IMR-90 (cell line): ENCODE measurements around the gene NAA38. TPM values are rescaled to one million over a fixed set of nuclear protein-coding genes. Genes with fewer than 3 reads are reported as not detected.

ENCODE experiments used
- ATAC-seq: fragments of 200-7000 bp; cut with Tn5 transposase; 2 replicates; pipeline ENCODE4 v1.9.1; 2020; ENCODE audit warnings: low read depth, mild to moderate bottlenecking, moderate library complexity
- BruUV-seq: library from RNA; stranded (reverse); fragments of 400-500 nt; replicated peaks from 2 replicates; lab custom pipeline; 2021; lab: Mats Ljungman, UMichigan
- CTCF ChIA-PET: fragments of 300-600 bp; formaldehyde crosslinking; extraction: SDS; loops from one replicate; lab custom pipeline; 2021; ENCODE audit warnings: antibody characterized with exemption; lab: Yijun Ruan, JAX
- POLR2A ChIA-PET: fragments of 300-600 bp; sonication (Branson Sonifier 250); formaldehyde crosslinking; loops from one replicate; lab custom pipeline; 2022; ENCODE audit warnings: antibody characterized with exemption; ENCODE audit not compliant: unreplicated experiment; lab: Charles Lee
- DNase-seq: peaks from one replicate; pipeline ENCODE4 v3.0.0; 2013
- H2AFZ ChIP-seq: replicated peaks from 2 replicates; pipeline ENCODE3; 2013; ENCODE audit warnings: low read length, mild to moderate bottlenecking; ENCODE audit not compliant: poor library complexity
- H2AK5ac ChIP-seq: 2 replicates; pipeline ENCODE4 v1.6.1; 2013; ENCODE audit warnings: low read depth, low read length, inconsistent platforms
- H2AK9ac ChIP-seq: replicated peaks from 2 replicates; pipeline ENCODE3; 2013; ENCODE audit warnings: mild to moderate bottlenecking, low read depth, low read length, moderate library complexity; ENCODE audit not compliant: poor library complexity
- H2BK120ac ChIP-seq: 2 replicates; pipeline ENCODE4 v1.6.1; 2013; ENCODE audit warnings: low read depth, low read length, inconsistent platforms
- H2BK15ac ChIP-seq: 3 replicates; pipeline ENCODE4 v1.6.1; 2013; ENCODE audit warnings: low read depth, low read length, inconsistent platforms
- H2BK20ac ChIP-seq: 2 replicates; pipeline ENCODE4 v1.6.1; 2013; ENCODE audit warnings: low read depth, mild to moderate bottlenecking, inconsistent platforms, low read length, moderate library complexity
- H2BK5ac ChIP-seq: 2 replicates; pipeline ENCODE4 v1.6.1; 2013; ENCODE audit warnings: mild to moderate bottlenecking, low read depth, low read length, inconsistent platforms; ENCODE audit not compliant: poor library complexity, severe bottlenecking
- H3K14ac ChIP-seq: replicated peaks from 2 replicates; pipeline ENCODE4 v1.6.1; 2013; ENCODE audit warnings: low read depth, low read length, inconsistent platforms
- H3K18ac ChIP-seq: 2 replicates; pipeline ENCODE4 v1.6.1; 2013; ENCODE audit warnings: low read depth, low read length, control low read depth
- H3K23ac ChIP-seq: 2 replicates; pipeline ENCODE4 v1.6.1; 2013; ENCODE audit warnings: low read depth, low read length, inconsistent platforms
- H3K27ac ChIP-seq: 2 replicates; pipeline ENCODE4 v1.5.1; 2013; ENCODE audit warnings: mild to moderate bottlenecking, control low read depth, low read length; ENCODE audit not compliant: insufficient read depth
- H3K27me3 ChIP-seq: 2 replicates; pipeline ENCODE4 v1.6.1; 2013; ENCODE audit warnings: low read length; ENCODE audit not compliant: control insufficient read depth, insufficient read depth
- H3K36me3 ChIP-seq: 2 replicates; pipeline ENCODE4 v1.6.1; 2013; ENCODE audit warnings: low read length, mixed read lengths; ENCODE audit not compliant: control insufficient read depth, insufficient read depth
- H3K4ac ChIP-seq: 2 replicates; pipeline ENCODE4 v1.6.1; 2013; ENCODE audit warnings: low read depth, low read length, inconsistent platforms
- H3K4me1 ChIP-seq: 2 replicates; pipeline ENCODE4 v1.6.1; 2013; ENCODE audit warnings: low read length, mixed read lengths; ENCODE audit not compliant: control insufficient read depth, insufficient read depth
- H3K4me2 ChIP-seq: 2 replicates; pipeline ENCODE4 v1.6.1; 2013; ENCODE audit warnings: low read depth, mild to moderate bottlenecking, control low read depth, low read length, moderate library complexity
- H3K4me3 ChIP-seq: 2 replicates; pipeline ENCODE4 v1.5.1; 2013; ENCODE audit warnings: low read depth, mild to moderate bottlenecking, control low read depth, low read length, moderate library complexity; ENCODE audit not compliant: insufficient read depth
- H3K56ac ChIP-seq: 2 replicates; pipeline ENCODE4 v1.6.1; 2013; ENCODE audit warnings: low read length, inconsistent platforms; ENCODE audit not compliant: insufficient read depth; ENCODE audit errors: extremely low read depth
- H3K79me1 ChIP-seq, 2 experiments: 2 replicates each; pipeline ENCODE4 v1.6.1; 2013; ENCODE audit warnings: low read length in 2 of 2, inconsistent platforms in 1 of 2, low read depth in 1 of 2
- H3K9ac ChIP-seq: 2 replicates; pipeline ENCODE4 v1.6.1; 2013; ENCODE audit warnings: low read depth, low read length, control low read depth
- H3K9me1 ChIP-seq: 2 replicates; pipeline ENCODE4 v1.6.1; 2013; ENCODE audit warnings: low read length, inconsistent platforms; ENCODE audit not compliant: insufficient read depth
- H3K9me3 ChIP-seq: 2 replicates; pipeline ENCODE4 v1.6.1; 2013; ENCODE audit warnings: low read length; ENCODE audit not compliant: control insufficient read depth, insufficient read depth
- H4K20me1 ChIP-seq: 2 replicates; pipeline ENCODE4 v1.6.1; 2013; ENCODE audit warnings: low read length, inconsistent platforms; ENCODE audit not compliant: insufficient read depth
- H4K5ac ChIP-seq: 2 replicates; pipeline ENCODE4 v1.6.1; 2013; ENCODE audit warnings: mild to moderate bottlenecking, low read depth, low read length, control low read depth
- H4K8ac ChIP-seq, 2 experiments: 2 replicates each; pipeline ENCODE4 v1.6.1; 2013; ENCODE audit warnings: low read depth in 2 of 2, low read length in 2 of 2, control low read depth in 1 of 2, inconsistent platforms in 1 of 2
- H4K91ac ChIP-seq: 2 replicates; pipeline ENCODE4 v1.6.1; 2013; ENCODE audit warnings: low read depth, low read length, inconsistent platforms; ENCODE audit not compliant: insufficient read depth
- CEBPB ChIP-seq: IDR thresholded peaks from 2 replicates; pipeline ENCODE4 v1.6.1; 2012; ENCODE audit warnings: low read depth, low read length, improper control_type of control experiment
- RAD21 ChIP-seq: IDR thresholded peaks from 2 replicates; pipeline ENCODE4 v1.6.1; 2012; ENCODE audit warnings: low read length, improper control_type of control experiment
- WGBS, 2 experiments: methylation state at CpG; one replicate each; pipeline versions ENCODE4 v1.1.5 to v1.1.7; 2013; ENCODE audit warnings: missing lambda C conversion rate in 2 of 2; ENCODE audit not compliant: insufficient read length in 1 of 2; ENCODE audit errors: extremely low coverage in 2 of 2; 5-methylcytosine and 5-hydroxymethylcytosine counted together
- dilution Hi-C: fragments of 300-500 bp; cut with HindIII; formaldehyde crosslinking; loops from one replicate; pipeline ENCODE4 v1.14.3; 2018; ENCODE audit warnings: low sequenced_read_pairs; ENCODE audit not compliant: unreplicated experiment
- in situ Hi-C: fragments of 300-500 bp; cut with MboI; formaldehyde crosslinking; loops from 3 replicates; pipeline ENCODE4 v1.14.3; 2019; ENCODE audit warnings: low sequenced_read_pairs, inconsistent platforms, mixed read lengths
- intact Hi-C: fragments of 100-400 bp; cut with micrococcal nuclease; formaldehyde crosslinking; loops from 2 replicates; pipeline ENCODE4 v1.10.0; 2022
- polyA plus RNA-seq, 3 experiments: library from polyadenylated mRNA; depleted of rRNA; stranded (reverse); fragments of >200 nt; gene quantifications; 2 replicates each; pipeline ENCODE4 v1.2.3, GENCODE V29; 2012; ENCODE audit warnings: low replicate concordance in 1 of 3
- total RNA-seq: library from RNA; depleted of rRNA; stranded (reverse); fragments of >200 nt; gene quantifications from 2 replicates; pipeline ENCODE4 v1.2.3, GENCODE V29; 2012
- TF ChIP-seq, protein P1 (sequence below): fragments of 150-350 bp; IDR thresholded peaks from 2 replicates; pipeline ENCODE4 v1.6.1; 2017; ENCODE audit warnings: mild to moderate bottlenecking, antibody characterized with exemption, low read length, low read depth
- TF ChIP-seq, protein P2 (sequence below): conservative IDR thresholded peaks from 2 replicates; pipeline ENCODE4 v1.5.1; 2012; ENCODE audit warnings: mild to moderate bottlenecking, low read depth, low read length, improper control_type of control experiment
- TF ChIP-seq, protein P3 (sequence below): fragments of 150-350 bp; IDR thresholded peaks from 2 replicates; pipeline ENCODE4 v1.6.1; 2016; ENCODE audit warnings: low read depth, mild to moderate bottlenecking, low read length, moderate library complexity, borderline replicate concordance

Gene NAA38
- total and polyA plus RNA-seq, 2 of the 4 experiments (the other 2 are of a cell fraction): 40.7 to 76.8 TPM

DNA sequence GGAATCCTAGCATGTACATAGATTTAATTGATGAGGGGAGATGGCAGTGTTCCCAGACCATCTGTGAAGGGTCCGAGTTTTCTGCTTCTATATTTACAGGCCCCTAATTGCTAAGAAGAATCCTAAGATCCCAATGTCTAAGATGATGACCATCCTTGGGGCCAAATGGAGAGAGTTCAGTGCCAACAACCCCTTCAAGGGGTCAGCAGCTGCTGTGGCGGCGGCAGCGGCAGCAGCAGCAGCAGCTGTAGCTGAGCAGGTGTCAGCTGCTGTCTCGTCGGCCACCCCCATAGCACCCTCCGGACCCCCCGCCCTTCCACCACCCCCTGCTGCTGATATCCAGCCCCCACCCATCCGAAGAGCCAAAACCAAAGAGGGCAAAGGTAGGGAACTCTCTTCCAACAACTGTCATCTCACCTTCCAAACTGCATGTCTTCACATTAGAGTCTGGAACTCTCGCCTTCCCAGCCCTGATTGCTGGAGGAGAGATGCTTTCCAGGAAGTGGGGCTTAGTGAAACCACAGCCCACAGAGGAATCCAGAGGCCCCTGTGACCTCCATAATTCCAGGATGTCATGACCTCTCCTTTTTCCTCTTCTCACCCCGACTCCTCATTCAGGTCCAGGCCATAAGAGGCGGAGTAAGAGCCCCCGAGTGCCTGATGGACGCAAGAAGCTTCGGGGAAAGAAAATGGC lies 36.0 kb upstream of the NAA38 start:
- no peak overlapping the region for H3K23ac ChIP-seq
- no peak overlapping the region for H3K9ac ChIP-seq
- H3K79me1 ChIP-seq: peaks cover 4 to 56% of the 10 kb centered on the region in 2 experiments
- H4K8ac ChIP-seq: no peak overlapping the region
- no peak overlapping the region for H3K4me2 ChIP-seq
- H3K9me1 ChIP-seq: peaks cover 7% of the 10 kb centered on the region
- no peak overlapping the region for H4K5ac ChIP-seq
- no peak overlapping the region for H2AK5ac ChIP-seq
- no peak overlapping the region for H3K56ac ChIP-seq
- H3K18ac ChIP-seq: no peak overlapping the region
- H2BK15ac ChIP-seq: no peak overlapping the region
- H4K20me1 ChIP-seq: peaks cover 16% of the 10 kb centered on the region
- no peak overlapping the region for H2BK20ac ChIP-seq
- H3K4me3 ChIP-seq: no peak overlapping the region
- intact Hi-C loops: no loop called here
- no peak overlapping the region for H3K27ac ChIP-seq
- WGBS, 2 experiments: no CpG with 5 or more reads among the region's 15 CpGs
- BruUV-seq: no TSS peak
- H3K36me3 ChIP-seq: peaks cover 51% of the 10 kb centered on the region
- no peak for TF ChIP-seq CEBPB
- TF ChIP-seq, protein P1, sequence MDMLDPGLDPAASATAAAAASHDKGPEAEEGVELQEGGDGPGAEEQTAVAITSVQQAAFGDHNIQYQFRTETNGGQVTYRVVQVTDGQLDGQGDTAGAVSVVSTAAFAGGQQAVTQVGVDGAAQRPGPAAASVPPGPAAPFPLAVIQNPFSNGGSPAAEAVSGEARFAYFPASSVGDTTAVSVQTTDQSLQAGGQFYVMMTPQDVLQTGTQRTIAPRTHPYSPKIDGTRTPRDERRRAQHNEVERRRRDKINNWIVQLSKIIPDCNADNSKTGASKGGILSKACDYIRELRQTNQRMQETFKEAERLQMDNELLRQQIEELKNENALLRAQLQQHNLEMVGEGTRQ: no peak
- TF ChIP-seq, protein P2, sequence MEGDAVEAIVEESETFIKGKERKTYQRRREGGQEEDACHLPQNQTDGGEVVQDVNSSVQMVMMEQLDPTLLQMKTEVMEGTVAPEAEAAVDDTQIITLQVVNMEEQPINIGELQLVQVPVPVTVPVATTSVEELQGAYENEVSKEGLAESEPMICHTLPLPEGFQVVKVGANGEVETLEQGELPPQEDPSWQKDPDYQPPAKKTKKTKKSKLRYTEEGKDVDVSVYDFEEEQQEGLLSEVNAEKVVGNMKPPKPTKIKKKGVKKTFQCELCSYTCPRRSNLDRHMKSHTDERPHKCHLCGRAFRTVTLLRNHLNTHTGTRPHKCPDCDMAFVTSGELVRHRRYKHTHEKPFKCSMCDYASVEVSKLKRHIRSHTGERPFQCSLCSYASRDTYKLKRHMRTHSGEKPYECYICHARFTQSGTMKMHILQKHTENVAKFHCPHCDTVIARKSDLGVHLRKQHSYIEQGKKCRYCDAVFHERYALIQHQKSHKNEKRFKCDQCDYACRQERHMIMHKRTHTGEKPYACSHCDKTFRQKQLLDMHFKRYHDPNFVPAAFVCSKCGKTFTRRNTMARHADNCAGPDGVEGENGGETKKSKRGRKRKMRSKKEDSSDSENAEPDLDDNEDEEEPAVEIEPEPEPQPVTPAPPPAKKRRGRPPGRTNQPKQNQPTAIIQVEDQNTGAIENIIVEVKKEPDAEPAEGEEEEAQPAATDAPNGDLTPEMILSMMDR: no peak
- TF ChIP-seq, protein P3, sequence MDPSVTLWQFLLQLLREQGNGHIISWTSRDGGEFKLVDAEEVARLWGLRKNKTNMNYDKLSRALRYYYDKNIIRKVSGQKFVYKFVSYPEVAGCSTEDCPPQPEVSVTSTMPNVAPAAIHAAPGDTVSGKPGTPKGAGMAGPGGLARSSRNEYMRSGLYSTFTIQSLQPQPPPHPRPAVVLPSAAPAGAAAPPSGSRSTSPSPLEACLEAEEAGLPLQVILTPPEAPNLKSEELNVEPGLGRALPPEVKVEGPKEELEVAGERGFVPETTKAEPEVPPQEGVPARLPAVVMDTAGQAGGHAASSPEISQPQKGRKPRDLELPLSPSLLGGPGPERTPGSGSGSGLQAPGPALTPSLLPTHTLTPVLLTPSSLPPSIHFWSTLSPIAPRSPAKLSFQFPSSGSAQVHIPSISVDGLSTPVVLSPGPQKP: no peak
- TF ChIP-seq RAD21: no peak
- no peaks in the 10 kb centered on the region for H3K9me3 ChIP-seq
- dilution Hi-C loops: no loop called here
- H2AK9ac ChIP-seq: no peak overlapping the region
- H2AFZ ChIP-seq: no peak overlapping the region
- no peaks in the 10 kb centered on the region for H3K27me3 ChIP-seq
- DNase-seq: peak; percentile 26
- ATAC-seq: no peak
- in situ Hi-C loops: no loop called here
- POLR2A ChIA-PET: no interaction called here
- H2BK120ac ChIP-seq: no peak overlapping the region
- H3K4ac ChIP-seq: no peak overlapping the region
- H2BK5ac ChIP-seq: no peak overlapping the region
- no peak overlapping the region for H3K14ac ChIP-seq
- no peak overlapping the region for H4K91ac ChIP-seq
- CTCF ChIA-PET: no interaction called here
- H3K4me1 ChIP-seq: peaks cover 15% of the 10 kb centered on the region
